Upper lobe of right lung (tissue), 1 donor: ENCODE results near the gene EIF4E3. TPM values are rescaled to one million over a fixed set of nuclear protein-coding genes. Genes with fewer than 3 reads are reported as not detected.

ENCODE experiments used
- ATAC-seq: fragments of 200-7000 bp; cut with Tn5 transposase; one replicate; pipeline ENCODE4 v1.9.1; 2020; ENCODE audit warnings: mild to moderate bottlenecking, moderate library complexity
- DNase-seq: peaks from one replicate; pipeline ENCODE4 v3.0.0-alpha.2; 2020
- H3K27ac ChIP-seq: fragments of 200-600 bp; one replicate; pipeline ENCODE4 v1.8.0; 2022
- H3K27me3 ChIP-seq: fragments of 200-600 bp; one replicate; pipeline ENCODE4 v1.8.0; 2022; ENCODE audit warnings: mild to moderate bottlenecking
- H3K36me3 ChIP-seq: fragments of 200-600 bp; one replicate; pipeline ENCODE4 v1.8.0; 2022
- H3K4me1 ChIP-seq: fragments of 200-600 bp; one replicate; pipeline ENCODE4 v1.8.0; 2022
- H3K4me3 ChIP-seq: fragments of 200-600 bp; one replicate; pipeline ENCODE4 v1.8.0; 2022; ENCODE audit warnings: mild to moderate bottlenecking
- H3K9me3 ChIP-seq: fragments of 200-600 bp; one replicate; pipeline ENCODE4 v1.8.0; 2022
- CTCF ChIP-seq: fragments of 200-600 bp; IDR thresholded peaks from one replicate; pipeline ENCODE4 v1.8.0; 2022; ENCODE audit warnings: antibody characterized with exemption
- intact Hi-C: fragments of 100-400 bp; cut with DNase I; formaldehyde crosslinking; loops from one replicate; pipeline ENCODE4 v1.11.0; 2022
- total RNA-seq: library from RNA; stranded (reverse); fragmentation: NEBNext Ultra II Directional; extraction: Animal tissue kit (Norgen Biotek cat#: 25700); gene quantifications from one replicate; pipeline ENCODE4 v1.2.1, GENCODE V29; 2021
- donor health status: DM: no; HTN: yes; CAD: no; lungs with severe emphysema.

The EIF4E3 gene
- total RNA-seq, 1 donor from 2014 or later = 38.4 TPM

DNA sequence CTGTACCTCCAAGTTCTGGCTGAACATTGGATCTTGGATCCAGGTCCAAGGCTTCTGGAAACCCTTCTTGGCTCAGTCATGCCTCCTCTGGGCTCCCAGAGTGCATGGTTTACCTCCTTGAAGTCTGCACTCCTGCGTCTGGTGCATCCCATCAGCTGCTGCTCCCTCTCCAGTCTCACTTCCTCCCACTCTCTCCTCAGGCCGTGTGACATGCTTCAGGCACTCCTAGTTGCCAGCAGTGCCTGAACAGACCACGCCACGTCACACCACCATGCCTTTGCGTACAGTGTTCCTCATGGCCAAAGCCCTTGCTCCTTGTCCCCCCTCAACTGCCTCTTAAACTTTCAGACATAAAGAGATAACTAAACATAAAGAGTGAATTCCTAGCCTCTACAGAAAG lies 34.2 kb upstream of the EIF4E3 start:
- ATAC-seq = peak; percentile 71
- Histone ChIP-seq H3K27me3 (peaks cover 28% of the 10 kb centered on the region), H3K36me3 (no peaks in the 10 kb centered on the region), H3K4me1 (no peaks in the 10 kb centered on the region), H3K27ac (no peak overlapping the region), H3K9me3 (no peaks in the 10 kb centered on the region), H3K4me3 (no peak overlapping the region)
- intact Hi-C loops = no loop called here
- no peak for DNase-seq
- TF ChIP-seq CTCF = no peak

DNA sequence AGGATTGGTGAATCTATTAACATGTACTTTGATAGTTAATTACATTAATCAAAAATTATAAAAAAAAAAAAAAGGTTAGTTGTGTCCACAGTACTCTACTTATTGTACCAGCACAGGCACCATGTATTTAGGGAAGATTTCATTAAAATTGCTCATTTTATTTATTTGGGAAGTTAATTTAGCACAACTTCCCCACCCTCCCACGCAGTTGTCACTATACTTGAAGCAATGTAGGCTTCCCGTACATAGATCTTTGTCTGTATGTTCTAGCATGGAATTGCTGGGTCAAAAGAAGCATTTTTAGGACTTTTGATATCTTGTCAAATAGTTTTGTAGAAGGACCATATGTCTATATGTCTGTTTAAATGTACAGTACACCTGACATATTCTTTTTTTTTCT lies 32.9 kb upstream of the EIF4E3 start:
- intact Hi-C loops = no loop called here
- no peaks in the 10 kb centered on the region for H3K4me1 ChIP-seq
- no peak overlapping the region for H3K27ac ChIP-seq
- ATAC-seq (no peak), DNase-seq (no peak)
- H3K4me3 ChIP-seq = no peak overlapping the region
- H3K9me3 ChIP-seq = no peaks in the 10 kb centered on the region
- no peaks in the 10 kb centered on the region for H3K36me3 ChIP-seq
- peaks cover 30% of the 10 kb centered on the region for H3K27me3 ChIP-seq
- no peak for TF ChIP-seq CTCF

- Histone ChIP-seq H3K27ac (no peak overlapping the region), H3K4me1 (no peaks in the 10 kb centered on the region), H3K4me3 (peak overlapping the region; percentile 43), H3K27me3 (peaks cover 21% of the 10 kb centered on the region), H3K9me3 (no peaks in the 10 kb centered on the region), H3K36me3 (no peaks in the 10 kb centered on the region)
- no peak for DNase-seq
- ATAC-seq = no peak
- intact Hi-C loops = no loop called here
- no peak for TF ChIP-seq CTCF
Measured at GRCh38 chr3:71754610-71755253, 29.5 kb upstream of the EIF4E3 start.

- TF ChIP-seq CTCF = no peak
- Histone ChIP-seq H3K9me3 (no peaks in the 10 kb centered on the region), H3K27ac (no peak within 1 kb of the TSS), H3K27me3 (peaks cover 21% of the 10 kb centered on the region), H3K36me3 (no peaks in the 10 kb centered on the region), H3K4me3 (peak within 1 kb of the TSS; percentile 43), H3K4me1 (no peaks in the 10 kb centered on the region)
- DNase-seq (peak; percentile 70), ATAC-seq (peak; percentile 72)
- intact Hi-C loops = no loop called here
Measured at GRCh38 chr3:71753701-71754609, 28.8 kb upstream of the EIF4E3 start, which contains the start of gene GPR27. TSS of gene GPR27 (plus strand) at chr3:71753855. CDS start at chr3:71754050, 195 bp downstream.

DNA sequence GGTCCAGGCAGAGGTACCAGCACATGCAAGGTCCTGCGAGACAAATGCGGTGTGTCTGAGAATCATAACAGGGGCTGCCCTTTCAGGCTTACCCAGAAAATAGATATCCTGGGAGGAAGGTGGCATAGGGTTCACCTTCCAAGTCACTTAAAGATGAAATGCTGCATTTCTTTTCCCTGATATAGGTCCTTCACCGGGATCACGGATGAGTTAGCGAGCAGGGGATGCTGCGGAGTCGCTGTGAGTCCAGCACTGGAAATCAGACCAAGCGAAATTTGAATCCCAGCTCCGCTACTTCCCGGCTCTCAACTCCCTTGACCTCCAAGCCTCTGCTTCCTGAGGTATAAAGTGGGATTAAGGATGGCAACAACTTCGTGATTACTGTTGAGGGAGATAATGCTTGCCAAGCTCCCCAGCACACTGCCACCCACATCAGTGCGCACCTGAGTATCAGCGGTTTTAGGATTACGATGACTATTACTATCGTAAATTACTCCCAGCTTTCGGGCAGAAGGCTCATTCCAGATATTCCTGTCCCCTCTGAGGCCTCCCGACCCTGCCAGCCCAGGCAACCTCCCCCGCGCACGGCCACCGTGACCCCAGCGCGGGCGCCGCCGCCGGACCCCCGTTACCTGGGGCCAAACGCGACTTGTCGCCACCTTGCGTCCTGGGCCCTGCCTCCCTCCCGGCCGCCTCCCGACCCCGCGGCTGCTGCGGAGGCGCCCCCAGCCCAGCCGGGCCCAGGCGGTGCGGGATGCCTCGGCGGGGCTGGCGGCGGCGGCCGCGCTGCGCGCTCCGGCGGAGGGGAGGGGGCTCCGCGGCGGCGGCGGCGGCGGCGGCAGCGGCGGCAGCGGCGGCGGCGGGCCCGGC lies 27.9 kb upstream of the EIF4E3 start:
- Histone ChIP-seq H3K27me3 (peaks cover 21% of the 10 kb centered on the region), H3K4me3 (peak overlapping the region; percentile 43), H3K9me3 (no peaks in the 10 kb centered on the region), H3K4me1 (no peaks in the 10 kb centered on the region), H3K36me3 (no peaks in the 10 kb centered on the region), H3K27ac (no peak overlapping the region)
- ATAC-seq (no peak), DNase-seq (no peak)
- TF ChIP-seq CTCF = no peak
- intact Hi-C loops = no loop called here
